ENCODE measurements around the gene KLK1.

DNA sequence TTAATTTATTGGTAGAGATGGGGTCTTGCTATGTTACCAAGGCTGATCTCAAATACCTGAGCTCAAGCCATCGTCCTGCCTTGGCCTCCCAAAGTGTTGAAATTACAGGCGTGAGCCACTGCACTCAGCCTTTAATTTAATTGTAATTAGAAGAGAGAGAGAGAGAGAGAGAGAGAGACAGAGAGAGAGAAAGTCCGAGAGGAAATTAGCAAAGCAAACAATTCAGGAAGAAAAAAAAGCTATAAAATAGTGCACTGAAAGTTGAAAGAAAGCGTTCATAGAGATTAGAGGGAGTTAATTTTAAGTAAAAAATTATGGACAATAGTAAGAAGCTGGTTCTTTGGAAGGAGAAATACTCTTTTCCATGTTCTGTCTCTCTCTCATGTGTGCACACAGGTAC, 46.3 kb downstream of the KLK1 start:
- TF ChIP-seq CTCF (IDR thresholded peaks at IDR 0.05) (no peak), POLR2A (IDR thresholded peaks at IDR 0.05) (no peak)

Measured in esophagus squamous epithelium (tissue), 4 donors.